Measurements from ENCODE around the gene PSME4.
"Not testable (repeated sequence)": the region's sequence is repeated elsewhere in the genome, so short reads cannot be mapped to it uniquely, and the experiment has no call there.

The PSME4 gene

GRCh38 chr2:53969285-53969967 is 1.4 kb downstream of the PSME4 start:
- in situ Hi-C loops (cut with MboI; ENCODE audit: low sequenced_read_pairs) = no loop called here

DNA sequence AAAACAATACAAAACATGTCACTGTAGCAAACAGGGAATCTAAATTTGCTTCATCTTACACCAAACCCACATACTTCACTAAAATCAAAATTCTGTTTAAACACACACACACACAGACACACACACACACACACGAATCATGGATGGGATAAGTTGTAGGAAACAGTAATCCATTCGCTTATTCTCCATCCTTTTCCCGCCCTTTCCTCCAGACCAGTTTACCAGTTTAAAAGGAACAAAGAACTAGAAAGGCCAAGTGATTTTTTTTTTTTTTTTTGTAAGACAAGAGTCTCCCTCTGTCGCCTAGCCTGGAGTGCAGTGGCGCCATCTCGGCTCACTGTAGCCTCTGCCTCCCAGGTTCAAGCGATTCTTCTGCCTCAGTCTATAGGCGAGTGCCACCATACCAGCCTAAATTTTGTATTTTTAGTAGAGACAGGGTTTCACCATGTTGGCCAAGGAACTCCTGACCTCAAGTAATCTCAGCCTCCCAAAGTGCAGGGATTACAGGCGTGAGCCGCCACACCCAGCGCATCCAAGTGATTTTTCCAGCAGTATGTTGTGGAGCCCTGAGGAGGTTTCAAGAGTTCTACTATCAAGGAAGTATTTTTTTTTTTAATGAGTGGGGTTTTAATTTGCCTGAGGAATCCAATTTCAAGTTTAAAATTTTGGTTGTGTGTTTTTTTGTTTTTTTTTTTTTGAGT is 5.7 kb downstream of the PSME4 start:
- in situ Hi-C loops (cut with MboI; ENCODE audit: low sequenced_read_pairs) = no loop called here

DNA sequence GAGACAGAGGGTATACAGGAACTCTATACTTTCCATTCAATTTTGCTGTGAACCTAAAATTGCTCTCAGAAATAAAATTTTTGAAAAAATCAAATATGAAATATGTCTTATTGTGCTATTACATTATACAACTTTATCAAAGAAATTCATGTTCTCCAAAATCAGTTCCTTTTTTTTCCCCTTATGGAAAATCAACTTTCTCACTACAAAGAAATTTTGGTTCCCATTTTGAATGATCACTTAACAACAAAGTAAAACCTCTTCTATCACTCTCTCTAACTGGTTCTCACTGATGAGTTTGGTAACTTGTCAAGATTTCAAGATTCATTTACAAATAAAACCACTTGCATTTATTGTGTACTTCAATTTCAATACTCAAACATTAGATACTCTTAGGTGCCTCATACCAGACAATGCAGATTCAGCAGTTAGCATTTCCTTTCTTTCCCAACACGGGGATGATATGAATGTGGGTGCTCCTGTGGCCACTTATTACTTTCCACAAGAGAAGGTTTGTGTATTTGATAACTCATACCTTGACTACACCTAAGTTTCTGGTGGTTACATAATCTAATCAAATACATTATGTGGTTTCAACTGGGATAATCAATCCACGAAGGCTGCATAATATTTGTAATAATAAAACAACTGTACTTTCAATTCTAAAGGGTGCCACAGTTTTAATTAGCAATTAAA is 6.4 kb downstream of the PSME4 start:
- in situ Hi-C loops (cut with MboI; ENCODE audit: low sequenced_read_pairs) = no loop called here

GRCh38 chr2:53961478-53962216 is 9.1 kb downstream of the PSME4 start:
- in situ Hi-C loops (cut with MboI; ENCODE audit: low sequenced_read_pairs) = not testable (repeated sequence)

DNA sequence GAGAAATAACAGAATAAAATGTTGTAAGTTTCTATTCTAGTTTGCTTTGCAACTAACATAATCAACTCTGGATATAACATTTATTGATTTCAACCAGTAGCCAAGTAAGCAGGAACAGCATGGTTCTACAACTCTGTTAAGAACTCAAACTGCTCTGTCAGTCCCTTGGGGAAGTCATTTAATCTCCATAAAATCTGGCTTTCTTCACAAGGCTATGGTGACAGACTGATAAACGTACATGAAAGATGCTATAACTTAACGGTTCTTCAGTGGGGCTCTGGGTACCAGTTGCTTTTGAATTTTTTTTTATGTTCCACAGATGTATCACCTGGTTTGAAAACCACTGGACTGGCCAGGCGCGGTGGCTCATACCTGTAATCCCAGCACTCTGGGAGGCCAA is 10.3 kb downstream of the PSME4 start:
- in situ Hi-C loops (cut with MboI; ENCODE audit: low sequenced_read_pairs) = no loop called here

DNA sequence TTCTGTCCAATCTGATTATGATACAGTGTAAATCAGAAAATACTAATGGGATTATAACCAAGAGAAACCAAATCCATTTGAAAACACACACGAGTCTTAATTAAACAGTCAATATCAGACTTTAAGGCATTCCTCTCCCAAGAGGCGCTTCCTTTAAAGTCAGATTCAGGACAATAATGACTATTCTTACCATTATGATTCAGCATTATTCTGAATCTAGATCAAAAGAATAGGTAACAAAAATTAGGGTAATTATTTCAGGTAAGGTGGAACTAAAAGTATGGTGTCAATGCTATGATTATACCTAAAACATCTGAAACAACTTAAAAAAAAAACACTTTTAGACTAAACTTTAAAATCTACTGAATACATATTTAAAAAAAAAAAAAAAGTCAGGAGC is 12.3 kb downstream of the PSME4 start:
- in situ Hi-C loops (cut with MboI; ENCODE audit: low sequenced_read_pairs) = no loop called here

GRCh38 chr2:53952519-53952918 is 18.3 kb downstream of the PSME4 start:
- in situ Hi-C loops (cut with MboI; ENCODE audit: low sequenced_read_pairs) = no loop called here

DNA sequence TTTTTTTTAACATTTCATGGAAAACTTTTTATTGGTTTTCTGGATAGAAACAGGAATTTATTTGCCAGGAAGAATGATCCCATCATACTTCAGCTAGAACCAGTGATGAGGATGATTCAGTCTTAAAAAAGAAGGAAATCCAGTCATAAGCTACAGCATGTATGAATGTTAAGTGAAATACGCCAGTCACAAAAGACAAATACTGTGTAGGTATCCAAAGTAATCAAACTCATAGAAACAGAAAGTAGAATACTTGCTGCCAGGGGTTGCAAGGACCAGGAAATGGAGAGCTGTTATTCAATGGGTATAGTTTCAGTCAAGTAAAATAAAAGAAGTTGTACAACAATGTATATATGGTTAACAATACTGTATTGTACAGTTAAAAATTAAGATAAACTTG is 21.3 kb downstream of the PSME4 start:
- in situ Hi-C loops (cut with MboI; ENCODE audit: low sequenced_read_pairs) = no loop called here

GRCh38 chr2:53945538-53945937 is 25.3 kb downstream of the PSME4 start:
- in situ Hi-C loops (cut with MboI; ENCODE audit: low sequenced_read_pairs) = no loop called here

- in situ Hi-C loops (cut with MboI; ENCODE audit: low sequenced_read_pairs) = no loop called here
Observed at GRCh38 chr2:53944542-53944941, 26.3 kb downstream of the PSME4 start.

- in situ Hi-C loops (cut with MboI; ENCODE audit: low sequenced_read_pairs) = no loop called here
Observed at GRCh38 chr2:53942280-53942679, 28.5 kb downstream of the PSME4 start.

- in situ Hi-C loops (cut with MboI; ENCODE audit: low sequenced_read_pairs) = no loop called here
Observed at GRCh38 chr2:53941749-53942148, 29.0 kb downstream of the PSME4 start.

DNA sequence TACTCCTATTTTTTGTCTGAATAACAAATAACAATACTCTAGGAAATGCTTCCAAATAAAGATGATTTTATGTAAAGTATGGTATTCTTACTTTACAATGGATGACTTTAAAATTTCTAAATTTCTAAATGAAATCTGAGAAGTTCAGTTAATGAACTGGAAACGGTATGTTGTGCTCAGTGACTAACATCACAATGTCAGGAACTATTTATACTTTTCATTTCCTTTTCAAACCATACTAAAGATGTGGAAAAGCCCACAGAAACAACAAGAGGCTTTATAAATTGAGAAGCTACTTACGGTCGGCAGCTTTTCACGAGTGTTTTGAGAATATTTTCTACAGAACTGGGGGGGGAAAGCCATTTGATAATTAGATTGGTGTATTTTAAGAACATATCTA is 31.1 kb downstream of the PSME4 start:
- in situ Hi-C loops (cut with MboI; ENCODE audit: low sequenced_read_pairs) = no loop called here

GRCh38 chr2:53938904-53939303 is 31.9 kb downstream of the PSME4 start:
- in situ Hi-C loops (cut with MboI; ENCODE audit: low sequenced_read_pairs) = no loop called here

DNA sequence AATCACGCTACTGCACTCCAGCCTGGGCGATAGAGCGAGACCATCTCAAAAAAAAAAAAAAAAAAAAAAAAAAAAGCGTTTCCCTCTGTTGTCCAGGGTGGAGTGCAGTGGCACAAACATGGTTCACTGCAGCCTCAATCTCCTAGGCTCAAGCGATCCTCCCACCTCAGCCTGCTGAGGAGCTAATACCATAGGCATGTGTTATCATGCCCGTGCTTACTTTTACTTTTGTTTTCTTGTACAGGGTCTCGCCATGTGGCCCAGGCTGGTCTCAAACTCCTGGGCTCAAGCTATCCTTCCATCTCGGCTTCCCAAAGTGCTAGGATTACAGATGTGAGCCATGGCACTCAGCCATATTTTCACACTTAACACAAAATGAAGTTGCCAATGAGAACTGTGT is 37.5 kb downstream of the PSME4 start:
- in situ Hi-C loops (cut with MboI; ENCODE audit: low sequenced_read_pairs) = no loop called here

- in situ Hi-C loops (cut with MboI; ENCODE audit: low sequenced_read_pairs) = not testable (repeated sequence)
Observed at GRCh38 chr2:53926321-53926720, 44.5 kb downstream of the PSME4 start.

- in situ Hi-C loops (cut with MboI; ENCODE audit: low sequenced_read_pairs) = no loop called here
Observed at GRCh38 chr2:53913721-53914120, 57.1 kb downstream of the PSME4 start.

DNA sequence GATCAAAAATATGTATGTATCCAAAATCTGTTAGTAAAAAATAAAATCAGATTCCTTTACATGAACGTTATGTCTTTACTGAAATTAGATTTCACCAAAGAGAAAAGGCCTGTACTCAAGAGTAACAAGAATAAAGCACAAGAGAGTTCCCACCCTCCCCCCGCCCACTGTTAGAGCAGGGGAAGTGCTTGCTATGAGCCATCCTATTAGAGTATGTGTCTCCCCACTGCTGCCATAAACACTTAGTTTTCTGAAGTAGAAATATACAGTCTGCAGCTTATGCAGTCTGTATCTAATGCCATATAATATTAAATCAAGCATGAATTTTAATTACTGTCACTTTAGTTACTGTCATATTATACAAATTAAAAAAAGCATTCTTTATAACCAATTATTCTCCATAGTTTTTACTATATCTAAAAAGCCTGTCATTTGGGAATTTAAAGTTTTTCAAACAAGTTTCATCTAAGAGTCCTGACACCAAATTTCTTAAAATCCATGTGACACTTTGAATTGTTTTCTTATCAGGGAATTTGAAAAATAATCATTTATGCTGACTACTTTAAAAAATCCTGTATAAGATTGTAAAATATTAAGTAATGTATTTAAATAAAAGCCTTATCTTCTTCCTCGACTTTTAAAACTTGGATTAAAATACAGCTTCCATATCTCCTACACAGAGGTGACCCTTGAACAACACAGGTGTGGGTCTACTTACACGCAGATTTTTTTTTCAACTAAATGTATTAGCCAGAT is 59.2 kb downstream of the PSME4 start:
- in situ Hi-C loops (cut with MboI; ENCODE audit: low sequenced_read_pairs) = no loop called here

GRCh38 chr2:53907582-53907981 is 63.2 kb downstream of the PSME4 start:
- in situ Hi-C loops (cut with MboI; ENCODE audit: low sequenced_read_pairs) = no loop called here

DNA sequence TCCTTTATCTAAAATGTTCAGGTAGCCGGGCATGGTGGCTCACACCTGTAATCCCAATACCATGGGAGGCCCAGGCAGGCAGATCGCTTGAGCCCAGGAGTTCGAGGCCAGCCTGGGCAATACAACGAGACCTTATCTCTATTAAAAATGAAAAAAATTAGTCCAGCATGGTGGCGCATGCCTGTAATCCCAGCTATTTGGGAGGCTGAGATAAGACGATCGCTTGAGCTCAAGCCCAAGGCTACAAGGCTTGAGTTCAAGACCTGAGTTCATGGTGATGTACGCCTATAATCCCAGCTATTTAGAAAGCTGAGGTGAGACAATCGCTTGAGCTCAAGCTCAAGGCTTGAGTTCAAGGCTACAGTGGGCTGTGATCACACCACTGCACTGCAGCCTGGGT is 65.4 kb downstream of the PSME4 start:
- in situ Hi-C loops (cut with MboI; ENCODE audit: low sequenced_read_pairs) = no loop called here

DNA sequence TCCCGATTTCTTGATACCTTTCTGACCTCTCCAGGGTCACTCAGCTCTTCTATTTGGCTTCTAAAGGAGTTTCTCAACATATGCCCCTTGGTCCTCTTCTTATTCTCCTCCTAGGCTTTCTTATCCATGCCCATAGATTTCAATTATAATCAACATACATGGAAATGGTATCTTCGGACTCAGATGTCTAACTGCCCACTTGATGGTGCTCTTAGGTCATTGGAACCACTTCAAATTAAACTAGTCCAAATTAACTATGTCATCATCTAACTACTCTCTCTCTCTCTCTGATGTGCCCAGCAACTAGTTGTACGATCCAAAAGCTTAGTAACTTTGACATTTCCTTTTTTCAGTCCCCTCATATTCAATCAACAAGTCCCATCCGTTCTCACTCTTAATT is 67.8 kb downstream of the PSME4 start:
- in situ Hi-C loops (cut with MboI; ENCODE audit: low sequenced_read_pairs) = no loop called here

Data from HL-60/S4 treated with phorbol 12-myristate 13-acetate at 8.2 ng/mL for 4 days and 3 days (cell line).